HepG2 (cell line): ENCODE results near the gene PPIL6. TPM values are rescaled to one million over a fixed set of nuclear protein-coding genes. Genes with fewer than 3 reads are reported as not detected.

Experiments
- CREB1 ChIP-seq, 2 experiments: fragments of 450-650 bp in 1 of 2; IDR thresholded peaks; 2 replicates each; pipeline ENCODE4 v1.6.1; 2016 to 2017; ENCODE audit warnings: control low read depth in 1 of 2, mild to moderate bottlenecking in 1 of 2, missing compliant biosample characterization in 1 of 2, missing genetic modification characterization in 1 of 2
- FLYWCH1 ChIP-seq: sonication (generic); formaldehyde crosslinking; IDR thresholded peaks from 2 replicates; pipeline ENCODE4 v1.8.1; 2023; ENCODE audit warnings: mild to moderate bottlenecking, missing genetic modification reagents
- HNRNPL ChIP-seq: fragments of 200-400 bp; formaldehyde crosslinking; IDR thresholded peaks from 2 replicates; pipeline ENCODE4 v1.6.1; 2017; ENCODE audit warnings: mild to moderate bottlenecking, low read depth, low read length
- IKZF1 ChIP-seq: fragments of 450-650 bp; IDR thresholded peaks from 2 replicates; pipeline ENCODE4 v1.7.1; 2016
- MEIS1 ChIP-seq: sonication (generic); formaldehyde crosslinking; IDR thresholded peaks from 2 replicates; pipeline ENCODE4 v1.9.0; 2021; ENCODE audit warnings: mild to moderate bottlenecking, missing genetic modification reagents, moderate library complexity, borderline replicate concordance
- MEIS2 ChIP-seq: sonication (generic); formaldehyde crosslinking; IDR thresholded peaks from 2 replicates; pipeline ENCODE4 v1.9.0; 2021; ENCODE audit warnings: mild to moderate bottlenecking, missing genetic modification reagents
- NBN ChIP-seq: fragments of 450-650 bp; conservative IDR thresholded peaks from 2 replicates; pipeline ENCODE4 v1.6.1; 2017
- POLR2AphosphoS5 ChIP-seq: IDR thresholded peaks from 2 replicates; pipeline ENCODE4 v1.6.1; 2012; ENCODE audit warnings: low read depth, low read length
- RFX3 ChIP-seq: IDR thresholded peaks from 2 replicates; pipeline ENCODE4 v1.6.1; 2016; ENCODE audit warnings: missing biosample characterization, missing genetic modification reagents
- SIX4 ChIP-seq: sonication (generic); formaldehyde crosslinking; IDR thresholded peaks from 2 replicates; pipeline ENCODE4 v1.4.0; 2020; ENCODE audit warnings: missing genetic modification reagents
- THAP11 ChIP-seq: IDR thresholded peaks from 2 replicates; pipeline ENCODE4 v1.6.1; 2016; ENCODE audit warnings: missing biosample characterization, missing genetic modification reagents
- ZNF296 ChIP-seq: sonication (generic); formaldehyde crosslinking; conservative IDR thresholded peaks from 2 replicates; pipeline ENCODE4 v1.5.0; 2020; ENCODE audit warnings: mild to moderate bottlenecking, missing genetic modification reagents
- ZNF337 ChIP-seq: sonication (generic); formaldehyde crosslinking; IDR thresholded peaks from 2 replicates; pipeline ENCODE4 v1.5.1; 2020; ENCODE audit warnings: missing genetic modification reagents, low read depth, mild to moderate bottlenecking, borderline replicate concordance
- ZNF430 ChIP-seq: sonication (generic); formaldehyde crosslinking; IDR thresholded peaks from 2 replicates; pipeline ENCODE4 v1.9.0; 2021; ENCODE audit warnings: mild to moderate bottlenecking, missing genetic modification reagents
- ZNF549 ChIP-seq: sonication (generic); formaldehyde crosslinking; IDR thresholded peaks from 2 replicates; pipeline ENCODE4 v1.5.0; 2020; ENCODE audit warnings: missing genetic modification reagents
- ZNF567 ChIP-seq: sonication (generic); formaldehyde crosslinking; IDR thresholded peaks from 2 replicates; pipeline ENCODE4 v1.8.1; 2023; ENCODE audit warnings: mild to moderate bottlenecking, missing genetic modification reagents, borderline replicate concordance
- ZNF878 ChIP-seq: sonication (generic); formaldehyde crosslinking; IDR thresholded peaks from 2 replicates; pipeline ENCODE4 v1.8.1; 2023; ENCODE audit warnings: mild to moderate bottlenecking, missing genetic modification reagents, moderate library complexity
- polyA plus RNA-seq, 8 experiments: library from polyadenylated mRNA; depleted of rRNA in 3 of 8; stranded (reverse) in 7 of 8; unstranded in 1 of 8; fragments of >200 nt; fragmentation: Illumina TruSeq in 4 of 8; extraction: Trizol in 4 of 8; gene quantifications; 2 replicates each; pipeline versions ENCODE4 v1.2.1 to v1.2.3, GENCODE V29; 2011 to 2016; ENCODE audit warnings: low read depth in 4 of 8, missing spikeins in 1 of 8, mixed read lengths in 1 of 8; ENCODE audit not compliant: insufficient read depth in 1 of 8
- total RNA-seq, 5 experiments: library from RNA; depleted of rRNA; stranded (reverse); fragments of >200 nt; fragmentation: Illumina TruSeq; extraction: Trizol; gene quantifications; 2 replicates each; pipeline ENCODE4 v1.2.3, GENCODE V29; 2016; ENCODE audit warnings: low read depth in 1 of 5
- TF ChIP-seq, protein P1 (sequence below), 2 experiments: sonication (generic) in 1 of 2; formaldehyde crosslinking in 1 of 2; IDR thresholded peaks; 2 replicates each; pipeline versions ENCODE4 v1.6.1 to v1.9.0; 2014 to 2022; ENCODE audit warnings: antibody characterized with exemption in 1 of 2, borderline replicate concordance in 1 of 2, inconsistent platforms in 1 of 2, low read depth in 1 of 2, missing genetic modification reagents in 1 of 2
- TF ChIP-seq, protein P2 (sequence below): sonication (generic); formaldehyde crosslinking; IDR thresholded peaks from 2 replicates; pipeline ENCODE4 v1.9.0; 2021; ENCODE audit warnings: missing genetic modification reagents, borderline replicate concordance
- TF ChIP-seq, protein P3 (sequence below): sonication (generic); formaldehyde crosslinking; IDR thresholded peaks from 2 replicates; pipeline ENCODE4 v1.8.0; 2022; ENCODE audit warnings: low read depth, missing genetic modification reagents

PPIL6 gene
- total and polyA plus RNA-seq, 2 of the 13 experiments (the other 11 are each of a cell fraction or from before 2014, with no cell fraction given), result 0.22 to 0.46 TPM

DNA sequence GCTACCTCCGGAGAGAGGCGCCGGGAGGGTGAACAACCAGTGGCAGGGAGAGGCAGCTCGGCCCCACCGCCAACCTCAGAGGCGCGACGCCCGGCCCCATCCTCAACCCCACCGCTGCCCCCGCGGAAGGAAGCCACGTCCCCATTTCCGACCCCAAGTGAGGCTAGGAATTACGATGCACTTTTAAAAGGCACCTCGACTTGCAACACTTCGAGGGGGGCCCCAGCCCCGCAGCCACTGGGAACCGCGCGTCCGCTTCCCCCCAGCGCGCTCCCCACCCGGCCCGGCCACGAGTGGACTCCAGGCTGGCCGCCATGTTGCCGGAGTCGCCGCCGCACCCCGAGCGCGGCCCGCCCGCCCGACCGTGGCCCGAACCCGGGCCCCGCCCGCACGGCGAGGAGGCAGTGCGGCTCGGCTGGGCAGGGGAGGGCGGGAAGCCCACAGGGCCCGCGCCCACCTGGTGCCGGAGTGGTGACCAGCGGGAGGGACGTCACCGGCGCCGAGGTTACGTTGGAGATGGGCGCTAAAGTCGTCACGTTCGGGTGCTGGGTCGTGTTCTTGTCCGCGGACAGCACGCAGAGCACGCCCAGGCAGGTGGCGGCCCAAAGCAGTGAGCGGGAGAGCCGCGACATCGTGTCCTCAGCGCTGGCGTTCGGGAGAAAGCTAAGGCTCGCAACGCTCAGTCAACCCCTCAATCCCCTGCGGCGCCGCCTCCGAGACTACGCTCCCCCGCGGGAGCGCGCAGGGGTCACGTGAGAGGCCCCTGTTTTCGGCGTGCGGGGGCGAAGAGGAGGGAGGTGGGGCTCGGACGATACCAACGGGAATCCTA is 58.5 kb downstream of the PPIL6 start, which contains the start of gene CD164 (continued):
- TF ChIP-seq NBN (no peak), ZNF337 (CRISPR knock-in tag) (no peak), SIX4 (CRISPR knock-in tag) (no peak), ZNF567 (CRISPR knock-in tag) (no peak), MEIS2 (CRISPR knock-in tag) (no peak; the same call in 1 of the 2 replicates), CREB1 (IDR thresholded peaks at IDR 0.05) (peak; percentile 71), CREB1 (CRISPR knock-in tag; IDR thresholded peaks at IDR 0.05) (peak; percentile 31; the same call in 1 of the 2 replicates), ZNF549 (CRISPR knock-in tag) (no peak), ZNF430 (CRISPR knock-in tag) (peak; percentile 53), HNRNPL (no peak), THAP11 (peak; percentile 71), RFX3 (no peak), ZNF878 (CRISPR knock-in tag) (no peak), ZNF296 (CRISPR knock-in tag) (no peak), POLR2AphosphoS5 (peak; percentile 86), FLYWCH1 (CRISPR knock-in tag) (no peak), MEIS1 (CRISPR knock-in tag) (no peak), IKZF1 (no peak)
- TF ChIP-seq, protein P1, sequence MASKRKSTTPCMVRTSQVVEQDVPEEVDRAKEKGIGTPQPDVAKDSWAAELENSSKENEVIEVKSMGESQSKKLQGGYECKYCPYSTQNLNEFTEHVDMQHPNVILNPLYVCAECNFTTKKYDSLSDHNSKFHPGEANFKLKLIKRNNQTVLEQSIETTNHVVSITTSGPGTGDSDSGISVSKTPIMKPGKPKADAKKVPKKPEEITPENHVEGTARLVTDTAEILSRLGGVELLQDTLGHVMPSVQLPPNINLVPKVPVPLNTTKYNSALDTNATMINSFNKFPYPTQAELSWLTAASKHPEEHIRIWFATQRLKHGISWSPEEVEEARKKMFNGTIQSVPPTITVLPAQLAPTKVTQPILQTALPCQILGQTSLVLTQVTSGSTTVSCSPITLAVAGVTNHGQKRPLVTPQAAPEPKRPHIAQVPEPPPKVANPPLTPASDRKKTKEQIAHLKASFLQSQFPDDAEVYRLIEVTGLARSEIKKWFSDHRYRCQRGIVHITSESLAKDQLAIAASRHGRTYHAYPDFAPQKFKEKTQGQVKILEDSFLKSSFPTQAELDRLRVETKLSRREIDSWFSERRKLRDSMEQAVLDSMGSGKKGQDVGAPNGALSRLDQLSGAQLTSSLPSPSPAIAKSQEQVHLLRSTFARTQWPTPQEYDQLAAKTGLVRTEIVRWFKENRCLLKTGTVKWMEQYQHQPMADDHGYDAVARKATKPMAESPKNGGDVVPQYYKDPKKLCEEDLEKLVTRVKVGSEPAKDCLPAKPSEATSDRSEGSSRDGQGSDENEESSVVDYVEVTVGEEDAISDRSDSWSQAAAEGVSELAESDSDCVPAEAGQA (IDR thresholded peaks at IDR 0.05; ENCODE audit: low read depth), result peak; percentile 77
- TF ChIP-seq, protein P1 (CRISPR knock-in tag; IDR thresholded peaks at IDR 0.05; ENCODE audit: borderline replicate concordance), result peak; percentile 69; the same call in 1 of the 2 replicates
- TF ChIP-seq, protein P2, sequence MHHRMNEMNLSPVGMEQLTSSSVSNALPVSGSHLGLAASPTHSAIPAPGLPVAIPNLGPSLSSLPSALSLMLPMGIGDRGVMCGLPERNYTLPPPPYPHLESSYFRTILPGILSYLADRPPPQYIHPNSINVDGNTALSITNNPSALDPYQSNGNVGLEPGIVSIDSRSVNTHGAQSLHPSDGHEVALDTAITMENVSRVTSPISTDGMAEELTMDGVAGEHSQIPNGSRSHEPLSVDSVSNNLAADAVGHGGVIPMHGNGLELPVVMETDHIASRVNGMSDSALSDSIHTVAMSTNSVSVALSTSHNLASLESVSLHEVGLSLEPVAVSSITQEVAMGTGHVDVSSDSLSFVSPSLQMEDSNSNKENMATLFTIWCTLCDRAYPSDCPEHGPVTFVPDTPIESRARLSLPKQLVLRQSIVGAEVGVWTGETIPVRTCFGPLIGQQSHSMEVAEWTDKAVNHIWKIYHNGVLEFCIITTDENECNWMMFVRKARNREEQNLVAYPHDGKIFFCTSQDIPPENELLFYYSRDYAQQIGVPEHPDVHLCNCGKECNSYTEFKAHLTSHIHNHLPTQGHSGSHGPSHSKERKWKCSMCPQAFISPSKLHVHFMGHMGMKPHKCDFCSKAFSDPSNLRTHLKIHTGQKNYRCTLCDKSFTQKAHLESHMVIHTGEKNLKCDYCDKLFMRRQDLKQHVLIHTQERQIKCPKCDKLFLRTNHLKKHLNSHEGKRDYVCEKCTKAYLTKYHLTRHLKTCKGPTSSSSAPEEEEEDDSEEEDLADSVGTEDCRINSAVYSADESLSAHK (CRISPR knock-in tag), result no peak
- TF ChIP-seq, protein P3, sequence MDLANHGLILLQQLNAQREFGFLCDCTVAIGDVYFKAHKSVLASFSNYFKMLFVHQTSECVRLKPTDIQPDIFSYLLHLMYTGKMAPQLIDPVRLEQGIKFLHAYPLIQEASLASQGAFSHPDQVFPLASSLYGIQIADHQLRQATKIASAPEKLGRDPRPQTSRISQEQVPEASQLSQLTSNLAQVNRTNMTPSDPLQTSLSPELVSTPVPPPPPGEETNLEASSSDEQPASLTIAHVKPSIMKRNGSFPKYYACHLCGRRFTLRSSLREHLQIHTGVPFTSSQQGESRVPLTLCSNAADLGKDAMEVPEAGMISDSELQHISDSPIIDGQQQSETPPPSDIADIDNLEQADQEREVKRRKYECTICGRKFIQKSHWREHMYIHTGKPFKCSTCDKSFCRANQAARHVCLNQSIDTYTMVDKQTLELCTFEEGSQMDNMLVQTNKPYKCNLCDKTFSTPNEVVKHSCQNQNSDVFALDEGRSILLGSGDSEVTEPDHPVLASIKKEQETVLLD (CRISPR knock-in tag), result peak; percentile 71
